Measurements from ENCODE around the gene IL17REL. TPM values are rescaled to one million over a fixed set of nuclear protein-coding genes. Genes with fewer than 3 reads are reported as not detected.

Gene IL17REL
- total RNA-seq, 1 donor from 2014 or later = not detected

Small RNA genes within 50 kb of the gene (small RNA-seq; reads per million reads assigned to genes)
- gene MIR6821 = not detected

Other genes with a start within 250 kb of the IL17REL start
- gene BRD1, start 184.9 kb downstream of the IL17REL start, total RNA-seq = 44.0 TPM
- gene ZBED4, start 158.9 kb downstream of the IL17REL start, total RNA-seq = 24.2 TPM
- gene ALG12, start 94.3 kb downstream of the IL17REL start, total RNA-seq = 11.7 TPM
- gene CRELD2, start 94.1 kb downstream of the IL17REL start, total RNA-seq = 17.5 TPM
- gene PIM3, start 52.0 kb downstream of the IL17REL start, total RNA-seq = 13.1 TPM
- gene TTLL8, start 45.5 kb upstream of the IL17REL start, total RNA-seq = not detected
- 32.6 TPM for gene MLC1, start 72.7 kb upstream of the IL17REL start, total RNA-seq
- gene MOV10L1, start 77.2 kb upstream of the IL17REL start, total RNA-seq = 0.78 TPM
- 3.1 TPM for gene PANX2, start 158.0 kb upstream of the IL17REL start, total RNA-seq
- 3.0 TPM for gene TRABD, start 173.1 kb upstream of the IL17REL start, total RNA-seq
- gene SELENOO, start 188.2 kb upstream of the IL17REL start, total RNA-seq = 7.8 TPM
- 34.0 TPM for gene TUBGCP6, start 232.3 kb upstream of the IL17REL start, total RNA-seq
- 19.8 TPM for gene HDAC10, start 238.5 kb upstream of the IL17REL start, total RNA-seq
- 11.4 TPM for gene MAPK12, start 248.9 kb upstream of the IL17REL start, total RNA-seq

Measured in occipital lobe (tissue), 2 donors.